SU-DHL-6 (cell line): Measurements from ENCODE around the gene ATRIP.

Source experiments
- EZH2phosphoT487 ChIP-seq: fragments of 200-600 bp; sonication (generic), shearing (Covaris generic); conservative IDR thresholded peaks from 2 replicates; pipeline ENCODE4 v1.6.1; 2018; ENCODE audit warnings: mild to moderate bottlenecking, antibody characterized with exemption, low read length, moderate library complexity, mixed read lengths
- TF ChIP-seq, protein P1 (sequence below): fragments of 200-600 bp; sonication (generic); IDR thresholded peaks from one replicate; pipeline ENCODE4 v1.5.1; 2017; ENCODE audit warnings: antibody characterized with exemption, mild to moderate bottlenecking, low read length, moderate library complexity; ENCODE audit not compliant: insufficient read depth, poor library complexity, severe bottlenecking

DNA sequence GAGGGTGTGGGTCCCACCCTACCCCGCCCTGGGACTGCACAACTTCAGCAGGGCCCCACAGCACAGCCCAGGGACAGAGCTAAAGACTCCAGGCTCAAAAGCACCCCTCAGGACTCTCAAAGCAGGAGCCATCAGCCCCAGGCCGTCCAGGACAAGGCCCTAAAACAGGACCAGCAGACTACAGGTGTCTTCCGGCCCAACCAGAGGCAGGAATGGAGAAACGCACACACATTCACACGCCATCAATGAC, 26.1 kb downstream of the ATRIP start:
- TF ChIP-seq, protein P1, sequence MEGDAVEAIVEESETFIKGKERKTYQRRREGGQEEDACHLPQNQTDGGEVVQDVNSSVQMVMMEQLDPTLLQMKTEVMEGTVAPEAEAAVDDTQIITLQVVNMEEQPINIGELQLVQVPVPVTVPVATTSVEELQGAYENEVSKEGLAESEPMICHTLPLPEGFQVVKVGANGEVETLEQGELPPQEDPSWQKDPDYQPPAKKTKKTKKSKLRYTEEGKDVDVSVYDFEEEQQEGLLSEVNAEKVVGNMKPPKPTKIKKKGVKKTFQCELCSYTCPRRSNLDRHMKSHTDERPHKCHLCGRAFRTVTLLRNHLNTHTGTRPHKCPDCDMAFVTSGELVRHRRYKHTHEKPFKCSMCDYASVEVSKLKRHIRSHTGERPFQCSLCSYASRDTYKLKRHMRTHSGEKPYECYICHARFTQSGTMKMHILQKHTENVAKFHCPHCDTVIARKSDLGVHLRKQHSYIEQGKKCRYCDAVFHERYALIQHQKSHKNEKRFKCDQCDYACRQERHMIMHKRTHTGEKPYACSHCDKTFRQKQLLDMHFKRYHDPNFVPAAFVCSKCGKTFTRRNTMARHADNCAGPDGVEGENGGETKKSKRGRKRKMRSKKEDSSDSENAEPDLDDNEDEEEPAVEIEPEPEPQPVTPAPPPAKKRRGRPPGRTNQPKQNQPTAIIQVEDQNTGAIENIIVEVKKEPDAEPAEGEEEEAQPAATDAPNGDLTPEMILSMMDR = no peak
- no peak for TF ChIP-seq EZH2phosphoT487
